Measurements from ENCODE around the gene ZBTB22. TPM values are rescaled to one million over a fixed set of nuclear protein-coding genes. Genes with fewer than 3 reads are reported as not detected.

ZBTB22 gene
- total RNA-seq, 1 experiment from 2014 or later, result 11.7 TPM

- Histone ChIP-seq H3K27me3 (ENCODE audit: insufficient read depth, low read length) (no peaks in the 10 kb centered on the region), H4K20me1 (ENCODE audit: insufficient read depth) (no peaks in the 10 kb centered on the region), H3K9me3 (ENCODE audit: control insufficient read depth in 1 of 2, insufficient read depth in 1 of 2, low read depth in 1 of 2, low read length in 2 of 2) (no peaks in the 10 kb centered on the region), H3K4me3 (replicated peaks in 1 of 2; ENCODE audit: low read depth in 1 of 2, low read length in 2 of 2) (peak overlapping the region; percentile 76 to 85), H3K79me2 (ENCODE audit: insufficient read depth, low read length) (peaks cover 21% of the 10 kb centered on the region), H2AFZ (ENCODE audit: low read depth, low read length, poor library complexity, severe bottlenecking) (no peak overlapping the region), H3K9ac (ENCODE audit: low read length) (peak overlapping the region; percentile 84), H3K4me1 (ENCODE audit: control insufficient read depth in 1 of 2, insufficient read depth in 2 of 2, low read length in 2 of 2) (peaks cover 6 to 26% of the 10 kb centered on the region in 2 experiments; a peak in 3 of 4 replicates), H3K27ac (ENCODE audit: low read depth, low read length) (peak overlapping the region; percentile 96), H3K4me2 (ENCODE audit: low read length) (peak overlapping the region; percentile 100), H3K36me3 (ENCODE audit: control insufficient read depth in 1 of 2, insufficient read depth in 2 of 2, low read length in 2 of 2) (peaks cover 8 to 9% of the 10 kb centered on the region in 2 experiments; a peak in 3 of 4 replicates), H3K9me2 (ENCODE audit: insufficient read depth) (no peaks in the 10 kb centered on the region)
- ChIA-PET CTCF (interaction anchor here (0.9 to 1.6 kb wide), 6 partner anchors 10 to 139 kb away, joined by 3 to 11 read pairs (median 6); partner anchors contain the start of genes B3GALT4, PFDN6, WDR46 and ZBTB22), POLR2A (interaction anchor here (0.8 to 1.6 kb wide), 8 partner anchors 9 to 155 kb away, joined by 3 to 13 read pairs (median 4); partner anchors contain the start of genes B3GALT4, PFDN6, RPS18 and VPS52), RAD21 (ENCODE audit: low non-redundant PET in 1 of 2, low total read pairs in 2 of 2, uncharacterized antibody in 2 of 2, unreplicated experiment in 2 of 2) (interaction anchor here in 1 of 2 experiments (0.8 kb wide), 1 partner anchor 19 kb away, joined by 3 read pairs; the partner anchor contains the start of gene ZBTB22)
- DNase-seq (ENCODE audit: low read depth, low spot score), result peak; percentile 80
- TF ChIP-seq ZBTB33 (IDR thresholded peaks at IDR 0.05; ENCODE audit: extremely low read depth, insufficient replicate concordance, low read length) (no peak), CTCF (IDR thresholded peaks at IDR 0.05 in 2 of 3, conservative IDR thresholded peaks at IDR 0.05 in 1 of 3; ENCODE audit: borderline replicate concordance in 1 of 3, insufficient read depth in 1 of 3, low read depth in 2 of 3, low read length in 2 of 3) (peak in 2 of 3 experiments; percentile 80 to 86; a peak in 4 of 6 replicates), YY1 (IDR thresholded peaks at IDR 0.05; ENCODE audit: extremely low read depth, insufficient replicate concordance, low read depth, low read length) (peak; percentile 51), SRF (IDR thresholded peaks at IDR 0.05; ENCODE audit: low read depth) (no peak), POLR2AphosphoS5 (IDR thresholded peaks at IDR 0.05; ENCODE audit: low read depth, low read length) (peak; percentile 92), POLR2A (IDR thresholded peaks at IDR 0.05; ENCODE audit: borderline replicate concordance, extremely low read depth, insufficient read depth, insufficient read length) (peak; percentile 80)
- BruUV-seq (replicated peaks), result TSS peak; percentile 88
- intact Hi-C loops (cut with micrococcal nuclease), result loop anchor here (2.0 to 5.0 kb wide), 3 partner anchors 15 to 128 kb away; partner anchors contain the start of genes PHF1 and TAPBP
- peak; percentile 65 for ATAC-seq
These were observed 18.2 kb downstream of the ZBTB22 start for GRCh38 chr6:33299237-33299944.
